Inflammatory macrophage treated with lipopolysaccharide for 1 hour (primary cell): Measurements from ENCODE around the gene SLC9A8.
A peak's percentile ranks its signal among the peaks of the same experiment; 100 is the strongest.
"Not testable (repeated sequence)": the region's sequence is repeated elsewhere in the genome, so short reads cannot be mapped to it uniquely, and the experiment has no call there.

Experiments used
- DNase-seq, 2 donors: peaks; one replicate each; pipeline ENCODE4 v3.0.0-alpha.2; 2020 to 2022

The SLC9A8 gene

GRCh38 chr20:49786668-49787370 lies 25.8 kb upstream of the SLC9A8 start:
- DNase-seq: no peak

GRCh38 chr20:49787371-49788357 lies 25.0 kb upstream of the SLC9A8 start:
- no peak for DNase-seq

GRCh38 chr20:49790077-49790798 lies 22.4 kb upstream of the SLC9A8 start:
- DNase-seq: no peak

- DNase-seq: no peak
These were observed 21.5 kb upstream of the SLC9A8 start for GRCh38 chr20:49791165-49791564.

- no peak for DNase-seq
These were observed 20.6 kb upstream of the SLC9A8 start for GRCh38 chr20:49792006-49792405.

- DNase-seq: no peak
These were observed 20.0 kb upstream of the SLC9A8 start for GRCh38 chr20:49792611-49793010.

- peak; percentile 78 to 87 for DNase-seq
These were observed 18.1 kb upstream of the SLC9A8 start for GRCh38 chr20:49794336-49795134.

GRCh38 chr20:49795135-49795424 lies 17.5 kb upstream of the SLC9A8 start:
- no peak for DNase-seq

- DNase-seq: no peak
These were observed 15.9 kb upstream of the SLC9A8 start for GRCh38 chr20:49796600-49797343.

GRCh38 chr20:49797344-49797615 lies 15.3 kb upstream of the SLC9A8 start:
- DNase-seq: no peak

- no peak for DNase-seq
These were observed 13.9 kb upstream of the SLC9A8 start for GRCh38 chr20:49798718-49799117.

GRCh38 chr20:49799698-49800097 lies 12.9 kb upstream of the SLC9A8 start:
- no peak for DNase-seq

- no peak for DNase-seq
These were observed 9.2 kb upstream of the SLC9A8 start for GRCh38 chr20:49803418-49803817.

GRCh38 chr20:49804364-49804763 lies 8.3 kb upstream of the SLC9A8 start:
- DNase-seq: no peak

GRCh38 chr20:49805224-49805876 lies 7.3 kb upstream of the SLC9A8 start:
- not testable (repeated sequence) for DNase-seq

- peak in 1 of 2 donors; percentile 59 for DNase-seq
These were observed 3.9 kb upstream of the SLC9A8 start for GRCh38 chr20:49808753-49809152.

- DNase-seq: no peak
These were observed 2.7 kb upstream of the SLC9A8 start for GRCh38 chr20:49809803-49810359.

- DNase-seq: no peak
These were observed 2.0 kb upstream of the SLC9A8 start for GRCh38 chr20:49810491-49811190.

- DNase-seq: peak; percentile 58 to 87
These were observed 662 bp upstream of the SLC9A8 start for GRCh38 chr20:49811825-49812506.
